ENCODE data around the gene PLTP.

PLTP gene

DNA sequence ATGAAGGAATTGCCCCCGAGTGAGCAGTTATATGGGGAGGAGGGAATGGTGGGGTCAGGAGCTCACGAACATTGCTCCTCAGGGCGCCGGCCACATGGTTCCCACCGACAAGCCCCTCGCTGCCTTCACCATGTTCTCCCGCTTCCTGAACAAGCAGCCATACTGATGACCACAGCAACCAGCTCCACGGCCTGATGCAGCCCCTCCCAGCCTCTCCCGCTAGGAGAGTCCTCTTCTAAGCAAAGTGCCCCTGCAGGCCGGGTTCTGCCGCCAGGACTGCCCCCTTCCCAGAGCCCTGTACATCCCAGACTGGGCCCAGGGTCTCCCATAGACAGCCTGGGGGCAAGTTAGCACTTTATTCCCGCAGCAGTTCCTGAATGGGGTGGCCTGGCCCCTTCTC is 13.7 kb downstream of the PLTP start:
- no peak for TF ChIP-seq ZSCAN30 (tag by site-specific recombination; IDR thresholded peaks at IDR 0.05)
- no peak for TF ChIP-seq ZNF324 (tag by site-specific recombination; IDR thresholded peaks at IDR 0.05)
- no peak for TF ChIP-seq ZBTB48 (tag by site-specific recombination; IDR thresholded peaks at IDR 0.05)
- TF ChIP-seq ZNF350 (tag by site-specific recombination; IDR thresholded peaks at IDR 0.05): no peak
- no peak for TF ChIP-seq ZNF404 (tag by site-specific recombination; IDR thresholded peaks at IDR 0.05)
- TF ChIP-seq, protein P1, sequence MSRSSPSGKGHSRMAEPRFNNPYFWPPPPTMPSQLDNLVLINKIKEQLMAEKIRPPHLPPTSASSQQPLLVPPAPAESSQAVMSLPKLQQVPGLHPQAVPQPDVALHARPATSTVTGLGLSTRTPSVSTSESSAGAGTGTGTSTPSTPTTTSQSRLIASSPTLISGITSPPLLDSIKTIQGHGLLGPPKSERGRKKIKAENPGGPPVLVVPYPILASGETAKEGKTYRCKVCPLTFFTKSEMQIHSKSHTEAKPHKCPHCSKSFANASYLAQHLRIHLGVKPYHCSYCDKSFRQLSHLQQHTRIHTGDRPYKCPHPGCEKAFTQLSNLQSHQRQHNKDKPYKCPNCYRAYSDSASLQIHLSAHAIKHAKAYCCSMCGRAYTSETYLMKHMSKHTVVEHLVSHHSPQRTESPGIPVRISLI (tag by site-specific recombination; IDR thresholded peaks at IDR 0.05): no peak
- TF ChIP-seq ZNF561 (tag by site-specific recombination; IDR thresholded peaks at IDR 0.05; ENCODE audit: borderline replicate concordance): no peak
- TF ChIP-seq HOXC10 (CRISPR knock-in tag; IDR thresholded peaks at IDR 0.05): no peak
- no peak for TF ChIP-seq ZNF157 (tag by site-specific recombination; IDR thresholded peaks at IDR 0.05)
- TF ChIP-seq, protein P2, sequence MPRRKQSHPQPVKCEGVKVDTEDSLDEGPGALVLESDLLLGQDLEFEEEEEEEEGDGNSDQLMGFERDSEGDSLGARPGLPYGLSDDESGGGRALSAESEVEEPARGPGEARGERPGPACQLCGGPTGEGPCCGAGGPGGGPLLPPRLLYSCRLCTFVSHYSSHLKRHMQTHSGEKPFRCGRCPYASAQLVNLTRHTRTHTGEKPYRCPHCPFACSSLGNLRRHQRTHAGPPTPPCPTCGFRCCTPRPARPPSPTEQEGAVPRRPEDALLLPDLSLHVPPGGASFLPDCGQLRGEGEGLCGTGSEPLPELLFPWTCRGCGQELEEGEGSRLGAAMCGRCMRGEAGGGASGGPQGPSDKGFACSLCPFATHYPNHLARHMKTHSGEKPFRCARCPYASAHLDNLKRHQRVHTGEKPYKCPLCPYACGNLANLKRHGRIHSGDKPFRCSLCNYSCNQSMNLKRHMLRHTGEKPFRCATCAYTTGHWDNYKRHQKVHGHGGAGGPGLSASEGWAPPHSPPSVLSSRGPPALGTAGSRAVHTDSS (tag by site-specific recombination; IDR thresholded peaks at IDR 0.05): no peak
- TF ChIP-seq ZBTB1 (tag by site-specific recombination; IDR thresholded peaks at IDR 0.05): no peak
- TF ChIP-seq ZNF785 (tag by site-specific recombination; IDR thresholded peaks at IDR 0.05): no peak
- TF ChIP-seq YY1 (tag by site-specific recombination; IDR thresholded peaks at IDR 0.05): no peak
- no peak for TF ChIP-seq ZNF214 (tag by site-specific recombination; IDR thresholded peaks at IDR 0.05; ENCODE audit: borderline replicate concordance)
- no peak for TF ChIP-seq BCL11A (tag by site-specific recombination; IDR thresholded peaks at IDR 0.05; ENCODE audit: low read depth)
- TF ChIP-seq ZNF121 (tag by site-specific recombination; IDR thresholded peaks at IDR 0.05): no peak
- no peak for TF ChIP-seq ZNF423 (tag by site-specific recombination; IDR thresholded peaks at IDR 0.05)
- no peak for TF ChIP-seq ZNF664 (tag by site-specific recombination; IDR thresholded peaks at IDR 0.05)
- TF ChIP-seq, protein P3, sequence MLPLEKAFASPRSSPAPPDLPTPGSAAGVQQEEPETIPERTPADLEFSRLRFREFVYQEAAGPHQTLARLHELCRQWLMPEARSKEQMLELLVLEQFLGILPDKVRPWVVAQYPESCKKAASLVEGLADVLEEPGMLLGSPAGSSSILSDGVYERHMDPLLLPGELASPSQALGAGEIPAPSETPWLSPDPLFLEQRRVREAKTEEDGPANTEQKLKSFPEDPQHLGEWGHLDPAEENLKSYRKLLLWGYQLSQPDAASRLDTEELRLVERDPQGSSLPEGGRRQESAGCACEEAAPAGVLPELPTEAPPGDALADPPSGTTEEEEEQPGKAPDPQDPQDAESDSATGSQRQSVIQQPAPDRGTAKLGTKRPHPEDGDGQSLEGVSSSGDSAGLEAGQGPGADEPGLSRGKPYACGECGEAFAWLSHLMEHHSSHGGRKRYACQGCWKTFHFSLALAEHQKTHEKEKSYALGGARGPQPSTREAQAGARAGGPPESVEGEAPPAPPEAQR (tag by site-specific recombination; IDR thresholded peaks at IDR 0.05): no peak

DNA sequence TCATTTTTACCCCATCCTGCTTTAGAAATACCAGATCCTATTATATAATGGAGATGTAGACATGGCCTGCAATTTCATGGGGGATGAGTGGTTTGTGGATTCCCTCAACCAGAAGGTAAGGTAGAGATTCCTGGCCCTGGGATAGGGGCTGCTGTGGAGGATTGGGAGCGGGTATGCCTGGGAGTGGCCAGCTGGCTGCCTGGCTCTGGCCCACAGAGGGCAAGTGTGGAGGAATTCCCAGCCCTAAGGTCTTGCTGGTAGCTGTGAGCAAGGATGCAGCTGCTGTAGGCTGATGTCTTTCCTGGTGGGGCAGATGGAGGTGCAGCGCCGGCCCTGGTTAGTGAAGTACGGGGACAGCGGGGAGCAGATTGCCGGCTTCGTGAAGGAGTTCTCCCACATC is 14.3 kb downstream of the PLTP start:
- Histone ChIP-seq H3K4me3 (ENCODE audit: low read depth, low read length) (no peak overlapping the region), H3K4me1 (ENCODE audit: control insufficient read depth, insufficient read depth, low read length) (no peaks in the 10 kb centered on the region), H3K9me3 (ENCODE audit: control insufficient read depth, insufficient read depth, low read depth, low read length) (no peaks in the 10 kb centered on the region), H3K27ac (ENCODE audit: extremely low read depth, low read depth, low read length) (no peak overlapping the region), H3K36me3 (ENCODE audit: control insufficient read depth in 2 of 2, insufficient read depth in 1 of 2, low read length in 2 of 2) (peaks cover 0 to 43% of the 10 kb centered on the region in 2 experiments; a peak in 2 of 3 replicates)
- POLR2A ChIA-PET: interaction anchor here (2.1 kb wide), 1 partner anchor 8 kb away, joined by 8 read pairs; no protein-coding TSS in a partner anchor
- CTCF ChIA-PET: interaction anchor here (1.0 kb wide), 1 partner anchor 72 kb away, joined by 3 read pairs; no protein-coding TSS in a partner anchor
- TF ChIP-seq, protein P4, sequence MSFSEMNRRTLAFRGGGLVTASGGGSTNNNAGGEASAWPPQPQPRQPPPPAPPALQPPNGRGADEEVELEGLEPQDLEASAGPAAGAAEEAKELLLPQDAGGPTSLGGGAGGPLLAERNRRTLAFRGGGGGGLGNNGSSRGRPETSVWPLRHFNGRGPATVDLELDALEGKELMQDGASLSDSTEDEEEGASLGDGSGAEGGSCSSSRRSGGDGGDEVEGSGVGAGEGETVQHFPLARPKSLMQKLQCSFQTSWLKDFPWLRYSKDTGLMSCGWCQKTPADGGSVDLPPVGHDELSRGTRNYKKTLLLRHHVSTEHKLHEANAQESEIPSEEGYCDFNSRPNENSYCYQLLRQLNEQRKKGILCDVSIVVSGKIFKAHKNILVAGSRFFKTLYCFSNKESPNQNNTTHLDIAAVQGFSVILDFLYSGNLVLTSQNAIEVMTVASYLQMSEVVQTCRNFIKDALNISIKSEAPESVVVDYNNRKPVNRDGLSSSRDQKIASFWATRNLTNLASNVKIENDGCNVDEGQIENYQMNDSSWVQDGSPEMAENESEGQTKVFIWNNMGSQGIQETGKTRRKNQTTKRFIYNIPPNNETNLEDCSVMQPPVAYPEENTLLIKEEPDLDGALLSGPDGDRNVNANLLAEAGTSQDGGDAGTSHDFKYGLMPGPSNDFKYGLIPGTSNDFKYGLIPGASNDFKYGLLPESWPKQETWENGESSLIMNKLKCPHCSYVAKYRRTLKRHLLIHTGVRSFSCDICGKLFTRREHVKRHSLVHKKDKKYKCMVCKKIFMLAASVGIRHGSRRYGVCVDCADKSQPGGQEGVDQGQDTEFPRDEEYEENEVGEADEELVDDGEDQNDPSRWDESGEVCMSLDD (tag by site-specific recombination; IDR thresholded peaks at IDR 0.05): no peak
- no peak for TF ChIP-seq ZNF266 (tag by site-specific recombination; IDR thresholded peaks at IDR 0.05; ENCODE audit: low read depth)
- TF ChIP-seq ZSCAN30 (tag by site-specific recombination; IDR thresholded peaks at IDR 0.05): no peak
- TF ChIP-seq ZNF777 (tag by site-specific recombination; IDR thresholded peaks at IDR 0.05; ENCODE audit: borderline replicate concordance): no peak
- TF ChIP-seq, protein P5, sequence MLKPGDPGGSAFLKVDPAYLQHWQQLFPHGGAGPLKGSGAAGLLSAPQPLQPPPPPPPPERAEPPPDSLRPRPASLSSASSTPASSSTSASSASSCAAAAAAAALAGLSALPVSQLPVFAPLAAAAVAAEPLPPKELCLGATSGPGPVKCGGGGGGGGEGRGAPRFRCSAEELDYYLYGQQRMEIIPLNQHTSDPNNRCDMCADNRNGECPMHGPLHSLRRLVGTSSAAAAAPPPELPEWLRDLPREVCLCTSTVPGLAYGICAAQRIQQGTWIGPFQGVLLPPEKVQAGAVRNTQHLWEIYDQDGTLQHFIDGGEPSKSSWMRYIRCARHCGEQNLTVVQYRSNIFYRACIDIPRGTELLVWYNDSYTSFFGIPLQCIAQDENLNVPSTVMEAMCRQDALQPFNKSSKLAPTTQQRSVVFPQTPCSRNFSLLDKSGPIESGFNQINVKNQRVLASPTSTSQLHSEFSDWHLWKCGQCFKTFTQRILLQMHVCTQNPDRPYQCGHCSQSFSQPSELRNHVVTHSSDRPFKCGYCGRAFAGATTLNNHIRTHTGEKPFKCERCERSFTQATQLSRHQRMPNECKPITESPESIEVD (tag by site-specific recombination; IDR thresholded peaks at IDR 0.05): no peak
- no peak for TF ChIP-seq ZNF138 (tag by site-specific recombination; IDR thresholded peaks at IDR 0.05; ENCODE audit: borderline replicate concordance)
- TF ChIP-seq, protein P6, sequence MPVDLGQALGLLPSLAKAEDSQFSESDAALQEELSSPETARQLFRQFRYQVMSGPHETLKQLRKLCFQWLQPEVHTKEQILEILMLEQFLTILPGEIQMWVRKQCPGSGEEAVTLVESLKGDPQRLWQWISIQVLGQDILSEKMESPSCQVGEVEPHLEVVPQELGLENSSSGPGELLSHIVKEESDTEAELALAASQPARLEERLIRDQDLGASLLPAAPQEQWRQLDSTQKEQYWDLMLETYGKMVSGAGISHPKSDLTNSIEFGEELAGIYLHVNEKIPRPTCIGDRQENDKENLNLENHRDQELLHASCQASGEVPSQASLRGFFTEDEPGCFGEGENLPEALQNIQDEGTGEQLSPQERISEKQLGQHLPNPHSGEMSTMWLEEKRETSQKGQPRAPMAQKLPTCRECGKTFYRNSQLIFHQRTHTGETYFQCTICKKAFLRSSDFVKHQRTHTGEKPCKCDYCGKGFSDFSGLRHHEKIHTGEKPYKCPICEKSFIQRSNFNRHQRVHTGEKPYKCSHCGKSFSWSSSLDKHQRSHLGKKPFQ (tag by site-specific recombination; IDR thresholded peaks at IDR 0.05): no peak
- no peak for TF ChIP-seq KLF16 (tag by site-specific recombination; IDR thresholded peaks at IDR 0.05)

More for the DNA sequence above, 13.7 kb downstream of the PLTP start:
- no peaks in the 10 kb centered on the region for H3K4me1 ChIP-seq (ENCODE audit: control insufficient read depth, insufficient read depth, low read length)
- ChIA-PET CTCF (interaction anchor here (1.3 kb wide), 1 partner anchor 99 kb away, joined by 3 read pairs; no protein-coding TSS in a partner anchor), POLR2A (interaction anchor here (1.6 kb wide), 1 partner anchor 36 kb away, joined by 5 read pairs; the partner anchor contains the start of gene PCIF1)
- no peaks in the 10 kb centered on the region for H3K9me3 ChIP-seq (ENCODE audit: control insufficient read depth, insufficient read depth, low read depth, low read length)
- no peak overlapping the region for H3K27ac ChIP-seq (ENCODE audit: extremely low read depth, low read depth, low read length)
- no peak overlapping the region for H3K4me3 ChIP-seq (ENCODE audit: low read depth, low read length)
- H3K36me3 ChIP-seq (ENCODE audit: control insufficient read depth in 2 of 2, insufficient read depth in 1 of 2, low read length in 2 of 2): peaks cover 0 to 38% of the 10 kb centered on the region in 2 experiments; a peak in 2 of 3 replicates
